A204.1 (cell line): ENCODE results near the gene VMP1.
"Not testable (repeated sequence)": the region's sequence is repeated elsewhere in the genome, so short reads cannot be mapped to it uniquely, and the experiment has no call there.

ENCODE experiments used
- FAIRE-seq: peaks from 2 replicates; lab custom pipeline; 2012; peaks lifted over from hg19 to GRCh38; lab: Jason Lieb, UNC

Gene VMP1

DNA sequence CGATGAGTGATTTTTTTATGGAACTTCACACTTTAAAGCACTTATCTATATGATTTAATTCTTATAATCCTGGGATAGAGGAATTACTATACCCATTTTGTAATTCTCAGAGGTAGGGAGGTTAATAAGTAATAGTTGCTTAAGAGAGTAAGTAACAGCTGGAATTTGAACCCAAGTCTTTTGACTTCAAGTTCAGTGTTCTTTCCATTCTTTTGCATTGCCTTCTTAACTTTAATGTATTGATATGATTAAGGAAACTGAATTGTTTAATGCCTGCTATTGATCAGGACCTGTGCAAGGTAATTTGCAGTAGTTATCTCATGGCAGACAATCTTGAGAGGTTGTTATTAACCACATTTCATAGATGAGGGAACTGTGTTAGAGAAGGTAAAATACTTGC is 106.8 kb downstream of the VMP1 start:
- no peak for FAIRE-seq

DNA sequence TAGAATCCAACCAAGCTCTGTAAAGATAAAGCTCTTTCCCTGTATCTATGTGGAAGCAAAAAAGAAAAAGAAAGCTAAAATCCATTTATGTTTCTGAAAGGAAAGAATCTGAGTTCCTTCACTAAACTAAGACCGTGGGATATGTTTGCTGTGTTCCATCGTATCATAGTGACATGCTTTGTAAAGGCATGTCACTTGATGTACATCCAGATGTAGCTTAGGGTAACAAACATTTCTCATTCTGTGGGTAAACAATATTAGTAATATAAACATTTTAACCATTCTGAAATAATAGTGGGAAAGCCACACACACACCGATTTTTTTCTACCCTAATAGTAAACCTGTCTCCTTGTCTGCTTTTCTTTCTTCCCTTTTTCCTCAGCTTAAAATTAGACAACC is 107.2 kb downstream of the VMP1 start:
- FAIRE-seq, result no peak

DNA sequence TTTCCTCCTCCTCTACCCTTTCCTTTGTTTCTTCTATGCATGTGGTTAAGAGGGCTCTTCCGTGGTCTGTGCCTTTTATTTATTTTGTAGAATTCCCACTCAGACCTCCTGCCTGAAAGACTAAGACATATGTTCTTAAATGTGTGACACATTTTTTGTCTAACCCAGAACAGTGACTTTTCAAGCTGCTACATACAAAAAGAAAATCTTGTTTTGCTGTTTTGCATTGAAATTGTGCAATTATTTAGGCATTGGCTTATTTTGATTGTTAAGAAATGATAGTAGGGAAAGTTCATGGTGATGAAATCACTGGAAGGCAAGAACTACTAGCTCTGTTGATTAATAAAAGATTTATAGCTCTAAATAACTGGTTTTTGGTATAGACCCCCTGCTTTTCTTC is 108.5 kb downstream of the VMP1 start:
- no peak for FAIRE-seq

DNA sequence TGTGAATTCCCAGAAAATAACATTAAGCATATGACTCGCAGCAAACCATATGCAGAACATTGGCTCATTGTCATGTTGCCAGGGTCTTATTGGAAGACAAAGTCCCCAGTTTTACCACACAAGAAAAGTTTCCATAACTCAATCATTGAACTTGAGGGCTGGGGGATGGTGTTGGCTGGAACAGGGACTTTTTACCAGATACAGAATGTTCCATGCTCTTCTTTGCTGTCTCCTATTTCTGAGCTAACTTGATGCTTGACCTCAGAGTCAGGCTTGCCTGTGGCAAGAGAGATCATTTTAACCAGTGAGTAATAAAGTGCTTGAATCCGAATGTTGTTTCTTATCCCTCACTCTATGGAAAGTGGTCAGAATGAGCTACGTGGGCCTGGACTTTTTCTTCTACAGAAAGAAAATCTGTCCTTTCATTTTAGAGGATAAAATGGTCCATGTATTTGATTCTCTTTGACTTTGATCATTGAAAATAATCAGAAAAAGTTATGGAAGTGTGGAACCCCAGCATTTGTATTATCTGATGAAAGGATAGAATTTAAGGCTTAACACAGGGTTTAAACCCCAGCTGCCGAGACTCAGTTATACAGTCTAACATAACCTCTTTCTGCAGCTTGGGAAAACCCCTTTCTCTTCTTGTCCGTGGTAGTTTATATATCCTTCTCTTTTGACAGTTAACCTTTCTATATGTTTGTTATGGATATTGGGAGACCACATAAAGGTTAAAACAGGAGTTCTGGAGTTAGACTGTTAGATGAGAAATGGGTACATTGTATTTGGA is 118.3 kb downstream of the VMP1 start:
- FAIRE-seq, result peak; percentile 99

DNA sequence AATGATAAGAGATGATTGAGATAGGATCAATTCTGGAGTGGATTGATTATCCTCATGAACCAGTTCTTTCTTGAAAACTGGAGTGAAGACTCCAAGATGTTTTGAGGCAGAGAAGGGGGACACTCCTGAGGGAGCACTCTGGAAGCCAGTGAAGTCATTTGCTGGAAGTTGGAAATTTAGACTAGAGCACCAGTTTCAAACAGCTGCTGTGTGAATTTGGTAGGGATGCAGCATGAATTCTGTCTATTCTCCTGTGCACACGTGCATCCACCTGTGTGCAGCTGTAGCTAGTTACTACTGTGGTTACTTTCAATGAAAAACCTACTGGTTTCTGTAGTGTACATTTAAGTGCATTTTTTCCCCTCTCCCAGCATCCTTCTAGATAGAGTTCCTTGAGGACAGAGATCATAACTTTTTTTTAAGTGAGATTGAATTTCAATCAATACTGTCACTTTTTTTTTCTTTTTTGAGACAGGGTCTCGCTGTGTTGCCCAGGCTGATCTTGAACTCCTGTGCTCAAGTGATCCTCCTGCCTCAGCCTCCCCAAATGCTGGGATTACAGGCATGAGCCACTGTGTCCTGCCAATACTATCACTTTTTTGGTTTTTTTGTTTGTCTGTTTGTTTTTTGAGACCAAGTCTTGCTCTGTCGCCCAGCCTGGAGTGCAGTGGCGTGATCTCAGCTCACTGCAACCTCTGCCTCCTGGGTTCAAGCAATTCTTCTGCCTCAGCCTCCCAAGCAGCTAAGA is 119.4 kb downstream of the VMP1 start:
- no peak for FAIRE-seq

DNA sequence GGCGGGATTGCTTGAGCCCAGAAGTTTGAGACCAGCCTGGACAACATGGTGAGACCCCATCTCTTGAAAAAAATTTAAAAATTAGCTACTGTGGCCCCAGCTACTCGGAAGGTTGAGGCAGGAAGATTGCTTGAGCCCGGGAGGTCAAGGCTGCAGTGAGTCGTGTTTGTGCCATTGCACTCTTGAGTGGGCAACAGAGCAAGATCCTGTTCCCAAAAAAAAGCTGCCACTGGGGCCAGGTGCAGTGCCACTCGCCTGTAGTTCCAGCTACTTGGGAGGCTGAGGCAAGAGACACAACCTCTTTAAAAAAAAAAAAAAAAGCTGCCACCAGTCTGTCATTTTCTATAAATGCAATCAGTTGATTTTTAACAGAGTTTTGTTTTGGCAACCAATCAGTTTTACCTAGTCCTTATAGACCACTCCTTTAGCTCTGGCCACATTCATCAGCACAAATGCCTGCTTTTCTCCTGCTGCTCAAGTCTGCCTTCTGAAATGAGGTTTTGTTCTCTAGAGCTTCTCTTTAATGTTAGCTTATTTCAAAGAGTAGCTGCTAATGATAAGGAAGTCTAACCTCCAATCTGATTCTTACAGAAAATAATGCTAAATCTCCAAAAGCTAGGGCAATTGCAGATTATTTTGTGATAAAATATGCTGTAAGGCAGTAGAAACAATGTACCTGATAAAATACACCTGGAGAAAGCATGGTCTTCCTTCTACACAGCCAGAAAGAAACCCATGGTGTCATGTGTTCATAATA is 120.4 kb downstream of the VMP1 start:
- peak; percentile 91 for FAIRE-seq

DNA sequence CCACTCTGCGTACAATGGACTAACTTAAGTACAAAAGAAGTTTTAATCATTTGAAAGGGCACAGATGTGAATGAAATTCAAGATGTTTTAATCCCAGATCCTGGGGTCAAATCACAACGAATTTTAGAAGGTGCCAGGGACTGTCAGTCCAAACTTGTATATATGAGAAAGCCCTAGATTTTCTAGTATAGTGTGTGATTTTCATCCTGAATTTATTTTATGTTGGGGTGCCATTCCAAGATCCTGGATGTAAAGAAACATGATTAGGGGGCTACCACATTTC is 121.0 kb downstream of the VMP1 start:
- FAIRE-seq, result peak; percentile 68

DNA sequence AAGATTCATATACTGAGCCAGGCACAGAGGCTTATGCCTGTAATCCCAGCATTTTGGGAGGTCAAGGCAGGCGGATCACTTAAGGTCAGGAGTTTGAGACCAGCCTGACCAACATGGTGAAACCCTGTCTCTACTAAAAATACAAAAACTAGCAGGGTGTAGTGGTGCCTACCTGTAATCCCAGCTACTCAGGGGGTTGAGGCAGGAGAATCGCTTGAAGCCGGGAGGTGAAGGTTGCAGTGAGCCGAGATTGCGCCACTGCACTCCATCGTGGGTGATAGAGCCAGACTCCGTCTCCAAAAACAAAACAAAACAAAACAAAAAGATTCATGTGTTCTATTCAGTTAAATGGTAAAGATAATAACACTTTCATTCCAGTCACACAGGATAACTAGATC is 121.4 kb downstream of the VMP1 start:
- not testable (repeated sequence) for FAIRE-seq

DNA sequence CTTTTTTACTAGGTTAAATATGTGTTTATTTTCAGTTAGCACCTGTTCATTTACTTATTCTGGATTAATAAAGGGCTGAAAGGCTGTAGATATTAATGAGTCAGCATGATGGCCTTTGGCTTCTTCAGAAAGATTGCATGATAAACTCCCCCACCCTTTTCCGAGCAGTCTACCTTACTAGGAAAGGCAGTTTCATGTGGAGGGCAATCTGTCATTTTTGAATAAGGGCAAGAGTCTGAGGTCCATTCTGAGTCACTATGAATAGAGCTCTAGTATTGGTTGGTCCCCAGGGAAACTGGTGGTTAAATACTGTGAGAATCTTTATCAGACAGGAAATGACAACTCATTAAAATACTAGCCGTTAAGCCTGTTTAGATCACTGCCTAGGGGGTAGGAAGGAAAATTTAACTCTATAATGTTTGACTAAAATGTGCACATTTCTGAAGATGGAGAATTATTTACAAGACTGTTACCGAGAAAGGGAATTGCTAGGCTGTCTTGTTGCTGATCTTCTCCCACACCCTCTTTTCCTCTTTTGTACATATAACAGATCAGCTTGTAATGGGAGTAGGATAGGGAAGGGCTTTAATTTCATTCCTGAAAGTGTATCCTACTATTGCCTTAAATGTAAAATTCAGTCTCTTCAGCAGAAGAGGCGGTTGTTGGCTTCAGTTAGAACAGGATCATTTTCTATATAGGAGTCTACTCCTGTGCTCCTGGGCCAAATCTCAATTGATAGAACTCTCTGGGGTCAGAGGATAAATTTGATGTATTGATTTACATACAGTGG is 122.0 kb downstream of the VMP1 start:
- peak; percentile 98 for FAIRE-seq

DNA sequence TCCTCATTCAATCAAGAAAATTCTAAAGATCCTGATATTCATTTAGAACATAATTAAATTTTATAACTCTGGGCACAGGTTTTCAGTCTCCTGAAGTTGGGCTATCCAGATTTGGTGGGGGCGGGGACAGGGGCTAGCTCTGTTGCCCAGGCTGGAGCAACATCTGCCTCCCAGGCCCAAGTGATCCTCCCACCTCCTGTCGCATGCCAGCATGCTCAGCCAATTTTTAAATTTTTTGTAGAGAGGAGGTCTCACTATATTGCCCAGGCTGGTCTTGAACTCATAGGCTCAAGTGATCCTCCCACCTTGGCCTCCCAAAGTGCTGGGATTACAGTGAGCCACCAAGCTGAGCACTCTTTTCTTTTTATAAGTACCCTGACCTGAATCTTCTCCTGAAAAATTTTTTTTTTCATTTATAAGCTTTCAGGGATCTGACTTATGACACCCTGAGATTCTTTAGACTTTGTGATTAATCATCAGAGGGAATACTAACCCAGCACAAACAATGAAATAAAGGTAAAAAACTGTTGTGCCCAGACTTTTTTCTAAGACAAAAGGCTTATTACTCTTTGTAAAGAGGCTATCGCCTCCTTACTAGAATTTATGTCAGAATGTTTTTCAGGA is 122.7 kb downstream of the VMP1 start:
- no peak for FAIRE-seq

DNA sequence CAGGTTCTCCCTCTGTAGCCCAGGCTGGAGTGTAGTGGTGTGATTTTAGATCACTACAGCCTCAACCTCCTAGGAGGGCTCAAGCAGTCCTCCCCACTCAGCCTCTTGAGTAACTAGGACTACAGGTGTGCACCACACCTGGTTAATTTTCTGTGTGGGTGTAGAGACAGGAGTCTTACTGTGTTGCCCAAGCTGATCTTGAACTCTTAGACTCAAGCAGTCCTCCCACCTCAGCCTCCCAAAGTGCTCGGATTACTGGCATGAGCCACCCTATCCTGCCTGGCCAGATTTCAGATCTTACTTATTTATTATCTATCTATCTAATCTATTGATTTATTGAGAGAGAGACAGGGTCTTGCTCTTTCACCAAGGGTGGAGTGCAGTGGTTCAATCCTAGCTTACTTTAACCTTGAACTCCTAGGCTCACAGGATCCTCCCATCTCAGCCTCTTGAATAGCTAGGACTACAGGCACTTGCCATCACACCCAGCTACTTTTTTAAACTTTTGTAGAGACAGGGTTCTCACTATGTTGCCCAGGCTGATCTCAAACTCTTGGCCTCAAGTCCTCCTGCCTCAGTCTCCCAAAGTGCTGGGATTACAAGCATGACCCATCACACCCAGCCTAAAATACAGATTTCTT is 123.5 kb downstream of the VMP1 start:
- FAIRE-seq, result no peak

DNA sequence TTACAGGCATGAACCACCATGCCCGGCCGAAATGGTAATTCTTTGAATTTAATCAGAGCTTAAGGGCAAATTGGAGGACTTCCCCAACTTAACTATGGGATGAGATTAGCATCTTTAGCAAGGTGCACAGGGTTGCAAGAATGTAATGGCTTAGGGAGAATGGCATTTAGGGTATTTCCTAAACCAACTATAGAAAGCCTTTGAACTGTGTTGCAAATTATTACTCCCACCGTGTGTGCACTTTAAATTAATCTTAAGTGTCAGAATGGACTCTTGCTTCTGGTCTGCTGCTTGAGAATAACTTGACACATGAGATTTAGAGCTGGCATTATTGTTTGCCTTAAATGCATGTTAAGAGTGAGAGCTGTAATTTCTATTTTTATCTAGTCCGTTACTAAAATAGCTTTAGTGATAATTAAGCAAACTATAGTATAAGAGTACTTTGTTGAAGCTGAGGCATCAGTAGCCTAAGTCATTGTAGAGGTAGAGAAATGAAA is 125.5 kb downstream of the VMP1 start:
- no peak for FAIRE-seq

DNA sequence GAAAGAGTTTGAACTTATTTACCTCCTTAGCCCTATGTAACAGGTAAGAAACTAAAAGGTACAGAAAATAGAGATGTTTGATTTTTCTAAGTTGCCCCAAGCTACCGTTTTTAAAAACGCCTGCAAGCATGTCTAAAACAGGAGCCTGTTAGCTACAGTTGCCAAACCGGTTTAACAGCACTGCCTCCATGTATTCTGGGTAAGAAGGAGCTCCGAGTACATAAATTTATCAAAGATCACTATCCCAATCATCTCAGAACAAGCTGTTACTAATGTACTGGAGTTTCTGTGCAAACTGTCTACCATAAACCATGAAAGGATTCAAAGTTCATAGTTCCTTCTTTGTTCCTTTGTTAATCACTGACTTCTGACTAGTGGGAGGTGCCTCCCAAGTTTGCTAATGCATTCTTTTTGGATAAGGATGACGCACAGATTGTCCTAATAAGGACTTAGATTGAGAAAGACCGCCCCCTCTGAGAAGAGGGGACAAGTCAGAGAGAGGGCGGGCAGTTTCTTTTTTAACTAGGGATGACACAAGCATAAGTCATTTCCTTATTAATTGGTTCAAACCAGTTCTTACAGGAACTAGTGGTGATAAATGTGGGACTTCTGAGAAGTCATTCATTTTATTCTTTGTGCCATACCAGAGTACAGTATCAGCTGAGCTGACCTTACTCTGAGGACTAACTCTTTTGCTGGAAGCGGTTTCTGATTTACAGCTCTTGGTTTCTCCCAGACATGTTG is 130.0 kb downstream of the VMP1 start:
- FAIRE-seq, result peak; percentile 99

DNA sequence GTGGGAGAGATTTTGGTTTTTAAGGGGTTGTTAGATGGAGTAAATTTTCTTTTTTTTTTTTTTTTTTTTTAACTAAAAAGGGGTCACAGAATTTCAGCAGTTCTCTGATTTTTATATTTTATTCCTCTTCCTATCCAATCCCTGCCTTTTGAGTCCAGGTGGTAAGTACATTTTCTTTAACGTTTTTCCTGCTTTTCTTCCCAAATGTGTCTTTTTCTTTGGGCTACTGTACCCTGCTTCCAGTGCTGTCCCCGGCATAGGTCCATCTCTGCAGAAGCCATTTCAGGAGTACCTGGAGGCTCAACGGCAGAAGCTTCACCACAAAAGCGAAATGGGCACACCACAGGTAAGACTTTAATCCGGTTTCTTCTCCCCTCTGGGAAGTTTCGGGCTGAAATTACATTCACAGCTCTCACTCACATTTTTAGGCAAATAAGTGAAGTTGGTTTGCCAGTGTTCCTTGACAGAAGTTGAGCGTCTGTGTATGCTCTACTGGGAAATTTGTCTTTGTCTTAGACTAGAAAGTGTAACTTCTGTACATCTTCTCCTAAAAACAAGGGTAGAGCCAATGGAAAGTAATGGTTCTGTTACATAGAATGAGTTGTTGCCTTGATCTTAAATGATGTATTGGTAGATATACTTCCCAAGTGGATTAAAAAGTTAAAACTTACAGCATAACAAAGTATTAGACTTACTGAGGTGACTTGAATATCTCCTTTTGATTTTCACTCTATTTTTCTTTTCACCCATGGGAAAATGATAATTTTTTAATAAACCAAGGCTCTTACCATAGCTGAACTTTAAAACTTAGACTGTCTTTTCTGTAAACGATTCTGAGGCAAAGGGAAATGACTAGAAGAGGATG is 130.8 kb downstream of the VMP1 start:
- no peak for FAIRE-seq

DNA sequence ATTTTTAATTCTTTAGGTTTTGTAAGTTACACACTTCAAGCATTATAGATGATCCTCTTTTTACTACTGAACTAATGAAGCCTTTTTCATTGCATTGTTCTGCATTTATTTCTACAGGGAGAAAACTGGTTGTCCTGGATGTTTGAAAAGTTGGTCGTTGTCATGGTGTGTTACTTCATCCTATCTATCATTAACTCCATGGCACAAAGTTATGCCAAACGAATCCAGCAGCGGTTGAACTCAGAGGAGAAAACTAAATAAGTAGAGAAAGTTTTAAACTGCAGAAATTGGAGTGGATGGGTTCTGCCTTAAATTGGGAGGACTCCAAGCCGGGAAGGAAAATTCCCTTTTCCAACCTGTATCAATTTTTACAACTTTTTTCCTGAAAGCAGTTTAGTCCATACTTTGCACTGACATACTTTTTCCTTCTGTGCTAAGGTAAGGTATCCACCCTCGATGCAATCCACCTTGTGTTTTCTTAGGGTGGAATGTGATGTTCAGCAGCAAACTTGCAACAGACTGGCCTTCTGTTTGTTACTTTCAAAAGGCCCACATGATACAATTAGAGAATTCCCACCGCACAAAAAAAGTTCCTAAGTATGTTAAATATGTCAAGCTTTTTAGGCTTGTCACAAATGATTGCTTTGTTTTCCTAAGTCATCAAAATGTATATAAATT is 132.3 kb downstream of the VMP1 start:
- no peak for FAIRE-seq

DNA sequence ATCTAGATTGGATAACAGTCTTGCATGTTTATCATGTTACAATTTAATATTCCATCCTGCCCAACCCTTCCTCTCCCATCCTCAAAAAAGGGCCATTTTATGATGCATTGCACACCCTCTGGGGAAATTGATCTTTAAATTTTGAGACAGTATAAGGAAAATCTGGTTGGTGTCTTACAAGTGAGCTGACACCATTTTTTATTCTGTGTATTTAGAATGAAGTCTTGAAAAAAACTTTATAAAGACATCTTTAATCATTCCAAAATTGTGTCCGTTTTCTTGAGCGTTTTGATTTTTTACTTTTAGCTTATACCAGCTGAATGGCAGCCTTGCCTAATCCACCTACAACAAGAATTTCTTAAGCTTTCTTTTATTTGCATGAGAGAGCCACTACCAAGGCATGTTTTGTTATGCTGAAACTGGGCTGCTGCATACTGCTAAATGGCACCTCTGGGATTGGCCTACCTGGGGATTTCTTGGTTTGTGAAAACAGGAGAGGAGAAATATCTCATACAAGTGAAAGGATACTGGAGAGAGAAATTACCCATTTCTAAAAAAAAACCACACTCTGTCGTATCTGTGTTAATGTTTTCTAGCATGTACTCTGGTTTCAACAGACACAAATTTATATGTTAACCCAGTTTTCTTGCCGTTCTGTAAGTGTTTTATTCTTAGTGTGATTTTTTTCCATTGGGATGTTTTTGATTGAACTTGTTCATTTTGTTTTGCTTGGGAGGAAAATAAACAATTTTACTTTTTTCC is 133.1 kb downstream of the VMP1 start:
- no peak for FAIRE-seq

DNA sequence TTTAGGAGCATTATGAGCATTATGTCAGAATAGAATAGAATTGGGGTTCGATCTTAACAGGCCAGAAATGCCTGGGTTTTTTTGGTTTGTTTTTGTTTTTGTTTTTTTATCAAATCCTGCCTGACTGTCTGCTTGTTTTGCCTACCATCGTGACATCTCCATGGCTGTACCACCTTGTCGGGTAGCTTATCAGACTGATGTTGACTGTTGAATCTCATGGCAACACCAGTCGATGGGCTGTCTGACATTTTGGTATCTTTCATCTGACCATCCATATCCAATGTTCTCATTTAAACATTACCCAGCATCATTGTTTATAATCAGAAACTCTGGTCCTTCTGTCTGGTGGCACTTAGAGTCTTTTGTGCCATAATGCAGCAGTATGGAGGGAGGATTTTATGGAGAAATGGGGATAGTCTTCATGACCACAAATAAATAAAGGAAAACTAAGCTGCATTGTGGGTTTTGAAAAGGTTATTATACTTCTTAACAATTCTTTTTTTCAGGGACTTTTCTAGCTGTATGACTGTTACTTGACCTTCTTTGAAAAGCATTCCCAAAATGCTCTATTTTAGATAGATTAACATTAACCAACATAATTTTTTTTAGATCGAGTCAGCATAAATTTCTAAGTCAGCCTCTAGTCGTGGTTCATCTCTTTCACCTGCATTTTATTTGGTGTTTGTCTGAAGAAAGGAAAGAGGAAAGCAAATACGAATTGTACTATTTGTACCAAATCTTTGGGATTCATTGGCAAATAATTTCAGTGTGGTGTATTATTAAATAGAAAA is 133.8 kb downstream of the VMP1 start:
- FAIRE-seq, result not testable (repeated sequence)
